SIG-M5 (cell line): Measurements from ENCODE around the gene NUTM2A.
A peak's percentile ranks its signal among the peaks of the same experiment; 100 is the strongest.
"Not testable (repeated sequence)": the region's sequence is repeated elsewhere in the genome, so short reads cannot be mapped to it uniquely, and the experiment has no call there.

Experiments
- DNase-seq: peaks from one replicate; lab custom pipeline; 2025; lab: John Stamatoyannopoulos, UW

The NUTM2A gene

DNA sequence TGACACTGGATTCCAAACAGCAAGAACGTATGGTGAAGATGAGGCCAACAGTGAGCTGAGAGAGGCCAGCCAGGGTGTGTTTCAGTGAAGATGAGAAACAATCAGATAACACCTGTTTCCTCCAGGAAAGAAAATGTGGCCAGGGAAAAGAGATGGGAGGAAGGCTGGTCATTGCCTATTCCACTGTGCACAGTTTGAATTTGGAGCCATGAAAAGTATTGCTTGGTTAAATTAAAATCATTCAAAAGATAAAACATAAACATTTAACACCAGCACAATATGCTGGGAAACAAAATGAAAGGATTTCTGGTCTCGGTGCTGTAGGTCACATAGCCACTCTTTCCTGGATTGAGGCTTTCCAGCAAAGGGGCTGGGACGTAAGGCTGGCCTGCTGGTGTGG is at the start of gene NUTM2A:
TSS of gene NUTM2A (plus strand) at position 301 of the 400 bp plus-strand sequence. CDS start 383 bp downstream, outside the sequence.
- DNase-seq = not testable (repeated sequence)

DNA sequence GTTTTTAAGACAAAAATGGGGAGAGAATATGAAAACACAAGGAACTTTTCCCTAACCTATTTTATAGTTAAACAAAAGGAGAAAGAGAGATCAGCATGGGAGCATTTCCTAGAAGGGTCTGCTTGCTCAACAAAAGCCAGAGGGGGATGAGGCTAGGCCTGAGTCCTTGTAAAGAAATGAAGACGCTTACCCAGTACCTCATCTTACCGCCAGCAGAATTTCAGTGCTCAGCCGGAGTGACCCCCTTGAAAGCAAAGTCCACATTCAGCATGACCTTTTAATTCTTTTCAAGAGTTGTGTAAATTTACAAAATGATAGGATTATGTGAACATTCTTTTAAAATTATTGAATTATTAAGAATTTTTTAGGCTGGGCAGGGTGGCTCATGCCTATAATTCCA is 47.7 kb upstream of the NUTM2A start:
- DNase-seq = not testable (repeated sequence)

DNA sequence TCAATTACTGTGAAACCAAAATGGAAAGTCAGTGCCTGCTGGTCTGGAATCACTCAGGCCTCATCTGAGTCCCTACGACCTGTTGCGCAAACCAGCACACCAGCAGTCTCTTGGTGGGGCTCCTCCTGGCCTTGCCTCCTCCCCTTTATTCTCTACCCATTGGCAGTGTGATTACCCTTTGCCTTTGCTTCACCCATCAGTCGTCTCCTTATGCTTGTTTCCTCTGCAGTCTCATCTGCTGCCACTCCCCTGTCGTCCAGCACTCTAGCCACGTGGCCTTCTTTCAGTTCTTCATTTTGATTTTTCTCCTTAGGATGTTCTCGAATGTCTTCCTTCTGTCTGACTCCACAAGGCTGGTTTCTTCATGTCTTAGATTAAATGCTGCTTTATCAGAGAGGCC is 40.8 kb upstream of the NUTM2A start:
- peak; percentile 2 for DNase-seq

- DNase-seq = not testable (repeated sequence)
Observed at GRCh38 chr10:87186016-87186415, 39.2 kb upstream of the NUTM2A start.

GRCh38 chr10:87187573-87187972 is 37.7 kb upstream of the NUTM2A start:
- not testable (repeated sequence) for DNase-seq

- DNase-seq = not testable (repeated sequence)
Observed at GRCh38 chr10:87191841-87192240, 33.4 kb upstream of the NUTM2A start.

- DNase-seq = not testable (repeated sequence)
Observed at GRCh38 chr10:87200924-87201323, 24.3 kb upstream of the NUTM2A start.

- not testable (repeated sequence) for DNase-seq
Observed at GRCh38 chr10:87204801-87205200, 20.4 kb upstream of the NUTM2A start.

DNA sequence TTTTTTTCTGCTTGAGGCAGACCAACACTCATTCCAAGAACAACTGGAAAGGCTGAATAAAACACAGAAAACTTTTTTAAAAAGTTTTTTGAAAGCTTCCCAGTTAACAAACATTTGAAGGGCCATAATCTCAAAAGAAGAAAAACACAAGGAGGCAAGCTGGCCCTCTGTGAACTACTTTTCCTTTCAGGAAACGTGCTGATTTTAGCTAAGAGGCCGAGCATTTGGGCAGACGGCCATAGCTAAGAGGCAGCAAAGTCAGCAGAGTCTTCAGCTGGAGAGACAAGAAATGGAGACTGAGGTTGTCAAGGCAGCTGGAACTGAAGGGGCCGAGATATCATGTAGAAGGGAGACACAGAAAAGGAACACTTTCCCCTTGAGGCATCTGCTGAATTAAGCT is 18.3 kb upstream of the NUTM2A start:
- not testable (repeated sequence) for DNase-seq

- DNase-seq = not testable (repeated sequence)
Observed at GRCh38 chr10:87210309-87210708, 14.9 kb upstream of the NUTM2A start.

DNA sequence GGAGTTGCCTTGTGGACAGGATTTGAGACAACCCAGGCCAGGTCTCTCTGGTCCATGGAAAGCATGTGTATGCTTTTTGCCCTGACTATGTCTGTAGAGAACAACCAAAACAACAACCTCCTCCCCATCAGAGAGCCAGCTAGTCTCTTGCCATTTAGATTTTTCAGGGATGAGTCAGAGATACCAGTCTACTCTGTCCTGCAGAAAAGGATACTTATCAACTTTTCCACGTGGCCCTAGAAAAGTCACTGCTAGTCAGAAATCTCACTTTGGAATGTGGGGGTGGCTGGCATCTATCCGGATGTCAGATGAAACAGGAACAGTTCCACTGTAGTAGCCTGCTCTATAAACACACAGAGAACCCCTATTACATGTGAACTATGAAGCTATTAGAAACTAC is 13.4 kb upstream of the NUTM2A start:
- DNase-seq = not testable (repeated sequence)

- DNase-seq = not testable (repeated sequence)
Observed at GRCh38 chr10:87213150-87213765, 12.0 kb upstream of the NUTM2A start.

GRCh38 chr10:87213806-87214205 is 11.4 kb upstream of the NUTM2A start:
- not testable (repeated sequence) for DNase-seq

- not testable (repeated sequence) for DNase-seq
Observed at GRCh38 chr10:87216120-87216519, 9.1 kb upstream of the NUTM2A start.

DNA sequence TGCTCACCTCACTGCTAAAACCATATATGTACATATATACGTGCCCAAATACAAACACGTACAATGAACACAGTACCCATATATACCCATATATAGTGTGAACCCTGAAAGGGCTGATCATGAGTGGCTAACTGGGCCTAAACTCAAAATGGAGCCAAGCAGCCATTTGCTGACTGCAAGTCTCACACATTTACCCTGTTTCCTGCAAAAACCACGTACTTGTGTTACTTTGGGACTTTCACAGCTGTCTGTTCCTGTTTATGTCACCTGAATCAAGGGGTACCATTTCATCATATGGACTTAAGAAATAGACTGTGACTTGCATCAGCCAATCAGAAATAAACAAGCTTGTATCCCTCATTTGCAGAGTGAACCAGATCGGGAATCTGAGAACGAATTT is 5.9 kb upstream of the NUTM2A start:
- DNase-seq = not testable (repeated sequence)

- DNase-seq = not testable (repeated sequence)
Observed at GRCh38 chr10:87222789-87223188, 2.5 kb upstream of the NUTM2A start.

DNA sequence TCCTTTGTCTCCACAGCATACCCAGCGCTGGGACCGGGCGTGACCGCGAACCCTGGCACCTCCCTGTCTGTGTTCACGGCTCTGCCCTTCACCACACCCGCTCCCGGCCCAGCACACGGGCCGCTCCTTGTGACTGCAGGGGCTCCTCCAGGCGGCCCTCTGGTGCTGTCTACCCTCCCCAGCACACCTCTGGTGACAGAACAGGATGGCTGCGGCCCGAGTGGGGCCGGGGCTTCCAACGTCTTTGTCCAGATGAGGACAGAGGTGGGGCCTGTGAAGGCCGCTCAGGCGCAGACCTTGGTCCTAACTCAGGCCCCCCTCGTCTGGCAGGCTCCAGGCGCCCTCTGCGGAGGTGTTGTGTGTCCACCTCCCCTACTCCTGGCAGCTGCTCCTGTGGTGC is 3.0 kb downstream of the NUTM2A start:
- DNase-seq = not testable (repeated sequence)

GRCh38 chr10:87229211-87229610 is 4.0 kb downstream of the NUTM2A start:
- DNase-seq = not testable (repeated sequence)

GRCh38 chr10:87234854-87235253 is 9.6 kb downstream of the NUTM2A start:
- DNase-seq = not testable (repeated sequence)

DNA sequence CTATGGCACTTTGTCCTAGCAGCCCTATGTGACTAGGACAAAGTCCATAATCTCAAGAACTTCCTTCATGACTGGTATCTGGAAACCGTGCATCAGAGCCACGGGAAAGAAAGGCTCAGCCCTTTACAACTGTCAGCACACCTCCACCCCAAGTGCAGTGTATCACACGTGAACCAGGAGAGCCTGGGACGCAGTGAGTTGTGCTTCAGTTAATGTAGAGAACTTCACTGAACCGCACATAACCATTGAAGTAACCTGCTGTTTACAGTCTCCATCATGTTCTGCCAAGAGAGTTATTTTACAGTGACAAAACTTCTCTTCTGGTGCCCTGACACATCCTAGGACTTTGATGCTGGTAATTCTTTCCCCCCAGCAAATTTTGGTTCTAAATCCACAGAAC is 12.0 kb downstream of the NUTM2A start:
- DNase-seq = not testable (repeated sequence)

- not testable (repeated sequence) for DNase-seq
Observed at GRCh38 chr10:87239346-87239808, 14.1 kb downstream of the NUTM2A start.

GRCh38 chr10:87242192-87242591 is 16.9 kb downstream of the NUTM2A start:
- not testable (repeated sequence) for DNase-seq

- not testable (repeated sequence) for DNase-seq
Observed at GRCh38 chr10:87247335-87247734, 22.1 kb downstream of the NUTM2A start.

DNA sequence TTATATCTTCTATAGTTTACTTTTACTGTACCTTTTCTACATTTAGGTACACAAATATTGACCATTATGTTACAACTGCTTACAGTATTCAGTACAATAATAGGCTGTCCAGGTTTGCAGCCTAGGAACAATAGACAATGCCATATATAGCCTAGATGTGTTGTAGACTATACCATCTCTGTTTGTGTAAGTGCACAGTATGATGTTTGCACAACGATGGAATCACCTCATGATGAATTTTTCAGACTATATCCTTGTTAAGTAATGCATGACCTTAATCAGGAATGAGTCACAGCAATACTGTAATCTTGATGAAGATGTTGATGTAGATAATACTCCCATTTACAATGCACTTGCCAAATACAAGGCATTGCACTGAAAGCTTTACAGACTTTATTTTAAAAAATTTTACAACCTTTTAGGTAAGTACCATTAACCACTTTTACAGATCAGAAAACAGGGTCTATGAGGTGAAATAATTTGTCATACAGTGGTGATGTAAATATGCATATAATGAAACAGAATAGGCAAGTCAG is 23.6 kb downstream of the NUTM2A start:
- not testable (repeated sequence) for DNase-seq
